Astrocyte of the spinal cord (primary cell): ENCODE data around the gene PRDM12.
A peak's percentile ranks its signal among the peaks of the same experiment; 100 is the strongest.

Source experiments
- DNase-seq: peaks from one replicate; pipeline ENCODE4 v3.0.0; 2011; ENCODE audit warnings: low read depth, low spot score
- H3K4me3 ChIP-seq: 2 replicates; pipeline ENCODE4 v1.5.1; 2011; ENCODE audit warnings: low read depth, mild to moderate bottlenecking, low read length, moderate library complexity
- in situ Hi-C: cut with HindIII; loops from 2 replicates; pipeline ENCODE4 v1.10.0; 2017; ENCODE audit warnings: low sequenced_read_pairs
- TF ChIP-seq, protein P1 (sequence below): IDR thresholded peaks from 2 replicates; pipeline ENCODE4 v1.5.1; 2012; ENCODE audit warnings: low read depth, mild to moderate bottlenecking, low read length, inconsistent platforms

Gene PRDM12

GRCh38 chr9:130693426-130694191 is 29.2 kb downstream of the PRDM12 start, which contains the start of gene EXOSC2:
Gene EXOSC2, plus strand, starts transcription at chr9:130693780. Its CDS starts 12 bp downstream, at chr9:130693792.
- DNase-seq: peak; percentile 99
- TF ChIP-seq, protein P1, sequence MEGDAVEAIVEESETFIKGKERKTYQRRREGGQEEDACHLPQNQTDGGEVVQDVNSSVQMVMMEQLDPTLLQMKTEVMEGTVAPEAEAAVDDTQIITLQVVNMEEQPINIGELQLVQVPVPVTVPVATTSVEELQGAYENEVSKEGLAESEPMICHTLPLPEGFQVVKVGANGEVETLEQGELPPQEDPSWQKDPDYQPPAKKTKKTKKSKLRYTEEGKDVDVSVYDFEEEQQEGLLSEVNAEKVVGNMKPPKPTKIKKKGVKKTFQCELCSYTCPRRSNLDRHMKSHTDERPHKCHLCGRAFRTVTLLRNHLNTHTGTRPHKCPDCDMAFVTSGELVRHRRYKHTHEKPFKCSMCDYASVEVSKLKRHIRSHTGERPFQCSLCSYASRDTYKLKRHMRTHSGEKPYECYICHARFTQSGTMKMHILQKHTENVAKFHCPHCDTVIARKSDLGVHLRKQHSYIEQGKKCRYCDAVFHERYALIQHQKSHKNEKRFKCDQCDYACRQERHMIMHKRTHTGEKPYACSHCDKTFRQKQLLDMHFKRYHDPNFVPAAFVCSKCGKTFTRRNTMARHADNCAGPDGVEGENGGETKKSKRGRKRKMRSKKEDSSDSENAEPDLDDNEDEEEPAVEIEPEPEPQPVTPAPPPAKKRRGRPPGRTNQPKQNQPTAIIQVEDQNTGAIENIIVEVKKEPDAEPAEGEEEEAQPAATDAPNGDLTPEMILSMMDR: no peak
- peak within 1 kb of the TSS; percentile 92 for H3K4me3 ChIP-seq
- in situ Hi-C loops: loop anchor here (25.0 kb wide), 1 partner anchor 169 kb away; no protein-coding TSS in a partner anchor

GRCh38 chr9:130694205-130694604 is 29.8 kb downstream of the PRDM12 start:
- peak overlapping the region; percentile 92 for H3K4me3 ChIP-seq
- TF ChIP-seq, protein P1: no peak
- no peak for DNase-seq
- in situ Hi-C loops: loop anchor here (25.0 kb wide), 1 partner anchor 168 kb away; no protein-coding TSS in a partner anchor

- in situ Hi-C loops: loop anchor here (25.0 kb wide), 1 partner anchor 166 kb away; no protein-coding TSS in a partner anchor
- TF ChIP-seq, protein P1: no peak
- no peak for DNase-seq
- H3K4me3 ChIP-seq: no peak overlapping the region
Observed at GRCh38 chr9:130696139-130696650, 31.8 kb downstream of the PRDM12 start.

DNA sequence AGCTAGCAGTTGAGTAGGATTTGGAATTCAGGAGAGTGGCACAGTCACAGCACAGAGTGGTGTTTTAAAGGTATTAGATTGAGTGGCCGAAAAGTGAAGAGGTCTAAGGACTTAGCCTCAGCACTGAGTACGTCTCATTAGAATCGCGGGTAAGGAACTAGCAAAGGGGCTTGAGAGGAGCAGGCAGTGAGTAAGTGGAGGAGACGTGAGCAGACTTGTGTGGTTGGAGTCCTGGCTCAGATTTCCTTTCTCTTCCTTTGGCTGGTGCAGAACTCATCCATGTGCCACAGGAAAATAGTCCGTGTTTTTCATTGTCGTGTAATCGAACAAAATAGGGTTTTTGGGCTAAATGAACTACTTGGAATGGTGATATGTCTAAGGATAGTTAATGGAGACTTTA is 32.6 kb downstream of the PRDM12 start:
- DNase-seq: no peak
- no peak overlapping the region for H3K4me3 ChIP-seq
- TF ChIP-seq, protein P1: no peak
- in situ Hi-C loops: loop anchor here (25.0 kb wide), 1 partner anchor 165 kb away; no protein-coding TSS in a partner anchor

GRCh38 chr9:130698514-130698913 is 34.1 kb downstream of the PRDM12 start:
- H3K4me3 ChIP-seq: no peak overlapping the region
- in situ Hi-C loops: loop anchor here (25.0 kb wide), 1 partner anchor 164 kb away; no protein-coding TSS in a partner anchor
- TF ChIP-seq, protein P1: no peak
- peak; percentile 76 for DNase-seq

DNA sequence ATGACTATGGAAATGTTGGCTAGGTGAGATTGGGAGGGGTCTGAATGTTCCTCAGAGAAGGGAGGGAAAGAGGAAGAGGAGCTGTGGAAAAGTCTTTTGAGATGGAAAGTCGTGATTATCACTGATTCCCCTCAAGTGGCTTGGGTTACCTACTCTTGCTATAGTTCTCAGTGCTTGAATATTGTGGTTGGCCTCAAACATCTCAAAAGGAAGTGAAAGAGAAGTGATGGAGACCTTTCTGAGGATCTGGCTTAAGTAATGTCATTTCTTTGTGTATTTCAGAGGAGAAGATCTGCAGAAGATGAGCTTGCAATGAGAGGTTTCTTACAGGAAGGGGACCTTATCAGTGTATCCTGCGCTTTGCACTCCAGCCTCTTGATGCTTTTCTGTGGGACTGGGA is 34.7 kb downstream of the PRDM12 start:
- in situ Hi-C loops: loop anchor here (25.0 kb wide), 1 partner anchor 163 kb away; no protein-coding TSS in a partner anchor
- TF ChIP-seq, protein P1: no peak
- no peak overlapping the region for H3K4me3 ChIP-seq
- DNase-seq: no peak
